GM12878 (cell line): Measurements from ENCODE around the gene PI4KA. TPM values are rescaled to one million over a fixed set of nuclear protein-coding genes. Genes with fewer than 3 reads are reported as not detected.

Source experiments
- ATAC-seq: fragments of 200-7000 bp; cut with Tn5 transposase; 3 replicates; pipeline ENCODE4 v1.9.1; 2020; ENCODE audit warnings: mild to moderate bottlenecking, moderate library complexity
- BruUV-seq: library from RNA; stranded (reverse); fragments of 400-500 nt; replicated peaks from 2 replicates; lab custom pipeline; 2021; lab: Mats Ljungman, UMichigan
- CTCF ChIA-PET: fragments of 300-600 bp; sonication (Branson Sonifier 250); formaldehyde crosslinking; extraction: SDS; loops from one replicate; lab custom pipeline; 2021; ENCODE audit warnings: inconsistent platforms; lab: Yijun Ruan, JAX
- POLR2A ChIA-PET: fragments of 350-600 bp; formaldehyde crosslinking; extraction: SDS; loops from one replicate; lab custom pipeline; 2021; ENCODE audit warnings: inconsistent platforms; lab: Charles Lee
- RAD21 ChIA-PET: fragments of 300-600 bp; sonication (Branson Sonifier 250); formaldehyde crosslinking; loops from one replicate; lab custom pipeline; 2023; ENCODE audit warnings: antibody characterized with exemption; ENCODE audit not compliant: unreplicated experiment; lab: Charles Lee
- SMC1A ChIA-PET: fragments of 300-600 bp; sonication (Branson Sonifier 250); formaldehyde crosslinking; loops from one replicate; lab custom pipeline; 2023; ENCODE audit not compliant: unreplicated experiment, uncharacterized antibody; lab: Charles Lee
- DNase-seq: peaks from one replicate; pipeline ENCODE4 v3.0.0-alpha.2; 2011; ENCODE audit warnings: low read depth, low spot score
- FAIRE-seq: peaks from 3 replicates; lab custom pipeline; 2011; peaks lifted over from hg19 to GRCh38; lab: Jason Lieb, UNC
- H2AFZ ChIP-seq: 2 replicates; pipeline ENCODE4 v1.6.0; 2011; ENCODE audit warnings: low read depth, low read length, control low read depth; ENCODE audit not compliant: control insufficient read depth
- H3K27ac ChIP-seq: 2 replicates; pipeline ENCODE4 v1.5.1; 2011; ENCODE audit warnings: control low read depth; ENCODE audit not compliant: control insufficient read depth, insufficient read depth
- H3K27me3 ChIP-seq, 2 experiments: replicated peaks in 1 of 2; 2 replicates each; pipeline versions ENCODE4 v1.6.0 to v1.6.1; 2011; ENCODE audit warnings: low read length in 1 of 2; ENCODE audit not compliant: control insufficient read depth in 2 of 2, insufficient read depth in 2 of 2
- H3K36me3 ChIP-seq, 2 experiments: 2 replicates each; pipeline ENCODE4 v1.5.1; 2011; ENCODE audit warnings: low read length in 1 of 2; ENCODE audit not compliant: control insufficient read depth in 2 of 2, insufficient read depth in 2 of 2
- H3K4me1 ChIP-seq: 2 replicates; pipeline ENCODE4 v1.6.1; 2011; ENCODE audit warnings: mild to moderate bottlenecking, low read length, moderate library complexity, mixed read lengths; ENCODE audit not compliant: control insufficient read depth, insufficient read depth
- H3K4me2 ChIP-seq: 2 replicates; pipeline ENCODE4 v1.6.0; 2011; ENCODE audit warnings: control low read depth; ENCODE audit not compliant: control insufficient read depth, insufficient read depth
- H3K4me3 ChIP-seq: fragments of 200-600 bp; sonication (generic); 2 replicates; pipeline ENCODE4 v1.5.1; 2016
- H3K79me2 ChIP-seq: 2 replicates; pipeline ENCODE4 v1.6.0; 2011; ENCODE audit warnings: low read length; ENCODE audit not compliant: control insufficient read depth, insufficient read depth
- H3K9ac ChIP-seq: 2 replicates; pipeline ENCODE4 v1.8.0; 2011; ENCODE audit warnings: low read length, control low read depth, mixed read lengths; ENCODE audit not compliant: control insufficient read depth, insufficient read depth
- H3K9me3 ChIP-seq: replicated peaks from 3 replicates; pipeline ENCODE4 v1.5.1; 2011; ENCODE audit warnings: mild to moderate bottlenecking, low read length; ENCODE audit not compliant: control insufficient read depth, insufficient read depth
- H4K20me1 ChIP-seq: 2 replicates; pipeline ENCODE4 v1.6.0; 2011; ENCODE audit not compliant: control insufficient read depth, insufficient read depth
- BRCA1 ChIP-seq: IDR thresholded peaks from 2 replicates; pipeline ENCODE4 v1.6.1; 2011; ENCODE audit warnings: low read depth, low read length, improper control_type of control experiment
- E2F4 ChIP-seq: IDR thresholded peaks from 2 replicates; pipeline ENCODE4 v1.6.1; 2012; ENCODE audit warnings: low read depth, low read length, improper control_type of control experiment
- EP300 ChIP-seq, 2 experiments: fragments of 150-350 bp in 1 of 2; IDR thresholded peaks; 2 replicates each; pipeline ENCODE4 v1.6.1; 2011 to 2012; ENCODE audit warnings: low read depth in 2 of 2, low read length in 2 of 2, borderline replicate concordance in 1 of 2, improper control_type of control experiment in 1 of 2, inconsistent platforms in 1 of 2; ENCODE audit not compliant: control insufficient read depth in 1 of 2
- ESRRA ChIP-seq: IDR thresholded peaks from 2 replicates; pipeline ENCODE4 v1.6.1; 2012; ENCODE audit warnings: mild to moderate bottlenecking, low read length, improper control_type of control experiment
- FOS ChIP-seq: IDR thresholded peaks from 3 replicates; pipeline ENCODE4 v1.6.1; 2011; ENCODE audit warnings: borderline replicate concordance; ENCODE audit not compliant: insufficient read length; ENCODE audit errors: extremely low read depth
- HSF1 ChIP-seq: fragments of 150-350 bp; IDR thresholded peaks from 2 replicates; pipeline ENCODE4 v1.6.1; 2014; ENCODE audit warnings: mild to moderate bottlenecking, low read depth, low read length
- MTA3 ChIP-seq: IDR thresholded peaks from 2 replicates; pipeline ENCODE4 v1.6.1; 2012; ENCODE audit warnings: low read length, inconsistent platforms, borderline replicate concordance
- NRF1 ChIP-seq: conservative IDR thresholded peaks from 2 replicates; pipeline ENCODE4 v1.6.1; 2011; ENCODE audit warnings: mild to moderate bottlenecking, low read depth, low read length, improper control_type of control experiment
- TCF3 ChIP-seq: IDR thresholded peaks from 2 replicates; pipeline ENCODE4 v1.6.1; 2012; ENCODE audit warnings: low read depth, mild to moderate bottlenecking, low read length, borderline replicate concordance; ENCODE audit not compliant: insufficient read depth
- YY1 ChIP-seq: IDR thresholded peaks from 2 replicates; pipeline ENCODE4 v1.6.1; 2011; ENCODE audit warnings: low read depth, mild to moderate bottlenecking, low read length
- ZBTB4 ChIP-seq: fragments of 450-650 bp; formaldehyde crosslinking; IDR thresholded peaks from 2 replicates; pipeline ENCODE4 v1.4.0; 2022; ENCODE audit warnings: mild to moderate bottlenecking, moderate library complexity
- ZNF207 ChIP-seq: fragments of 450-650 bp; IDR thresholded peaks from 2 replicates; pipeline ENCODE4 v1.6.1; 2014; ENCODE audit warnings: antibody characterized with exemption, mild to moderate bottlenecking, borderline replicate concordance
- WGBS: methylation state at CpG from one replicate; pipeline ENCODE4 v1.1.6; 2016; ENCODE audit warnings: low lambda C conversion rate; ENCODE audit not compliant: insufficient replicate concordance, insufficient coverage; ENCODE audit errors: missing lambda C conversion rate; 5-methylcytosine and 5-hydroxymethylcytosine counted together
- in situ Hi-C: fragments of 300-500 bp; cut with MboI; formaldehyde crosslinking; loops from 9 replicates; pipeline ENCODE4 v1.14.3; 2018; ENCODE audit warnings: mixed read lengths
- intact Hi-C: fragments of 100-400 bp; cut with micrococcal nuclease; formaldehyde crosslinking; loops from one replicate; pipeline ENCODE4 v1.14.2; 2022; ENCODE audit not compliant: unreplicated experiment
- polyA plus RNA-seq, 11 experiments: library from polyadenylated mRNA; depleted of rRNA in 4 of 11; unstranded in 6 of 11; stranded (reverse) in 5 of 11; fragments of >200 nt; fragmentation: Nextera tagmentation in 4 of 11; fragmentation: Illumina TruSeq in 1 of 11; extraction: Ambion mirVana in 4 of 11; extraction: Trizol in 1 of 11; gene quantifications; 1 replicate in 1 of 11; 2 replicates in 10 of 11; pipeline versions ENCODE4 v1.2.1 to v1.2.3, GENCODE V29; 2011 to 2016; ENCODE audit warnings: inconsistent platforms in 2 of 11, missing spikeins in 2 of 11, low read depth in 1 of 11
- total RNA-seq, 4 experiments: library from RNA; depleted of rRNA in 3 of 4; stranded (reverse); fragments of >200 nt in 3 of 4; fragmentation: Illumina TruSeq in 1 of 4; extraction: Trizol in 1 of 4; gene quantifications; 2 replicates each; pipeline versions ENCODE4 v1.2.1 to v1.2.3, GENCODE V29; 2013 to 2021

The PI4KA gene
- total and polyA plus RNA-seq, 10 of the 15 experiments (the other 5 are each of a cell fraction or from before 2014, with no cell fraction given): 4.2 to 78.4 (median 42.1) TPM

- TF ChIP-seq ZBTB4 (CRISPR knock-in tag): no peak
- no peak for TF ChIP-seq MTA3
- no peak for TF ChIP-seq FOS
- TF ChIP-seq HSF1: no peak
- TF ChIP-seq NRF1: no peak
Measured at GRCh38 chr22:20725987-20726558, 132.5 kb downstream of the PI4KA start (continued).

GRCh38 chr22:20724676-20725454 lies 133.7 kb downstream of the PI4KA start:
- in situ Hi-C loops: no loop called here
- CTCF ChIA-PET: no interaction called here
- POLR2A ChIA-PET: no interaction called here
- TF ChIP-seq YY1 (no peak), EP300 (IDR thresholded peaks at IDR 0.05; ENCODE audit: borderline replicate concordance in 1 of 2, control insufficient read depth in 1 of 2, low read depth in 2 of 2, low read length in 2 of 2) (no peak), E2F4 (no peak), ZNF207 (no peak), TCF3 (no peak), BRCA1 (no peak), ESRRA (no peak)

More at GRCh38 chr22:20724676-20725454, 133.7 kb downstream of the PI4KA start:
- Histone ChIP-seq H4K20me1 (no peaks in the 10 kb centered on the region), H3K27me3 (no peaks in the 10 kb centered on the region), H3K4me3 (no peak overlapping the region), H3K79me2 (no peaks in the 10 kb centered on the region), H3K9me3 (no peaks in the 10 kb centered on the region), H3K36me3 (peaks cover 6 to 7% of the 10 kb centered on the region in 2 experiments; a peak in 3 of 4 replicates), H3K4me1 (no peaks in the 10 kb centered on the region; the same call in 1 of the 2 replicates), H3K9ac (no peak overlapping the region), H2AFZ (no peak overlapping the region), H3K4me2 (no peak overlapping the region), H3K27ac (no peak overlapping the region)
- DNase-seq: no peak
- BruUV-seq: no TSS peak
- WGBS: 94% methylated on average over 9 of the region's 9 CpGs
- ChIA-PET SMC1A (no interaction called here), RAD21 (no interaction called here)
- ATAC-seq: no peak
- no peak for FAIRE-seq
- intact Hi-C loops: no loop called here
